ENCODE results near the gene PBX1. TPM values are rescaled to one million over a fixed set of nuclear protein-coding genes. Genes with fewer than 3 reads are reported as not detected.
A peak's percentile ranks its signal among the peaks of the same experiment; 100 is the strongest.

Gene PBX1
- total RNA-seq, 2 donors from 2014 or later = 50.5 to 53.1 TPM

GRCh38 chr1:164784960-164785359 lies 226.0 kb downstream of the PBX1 start:
- Histone ChIP-seq H3K4me1 (ENCODE audit: control insufficient read depth in 1 of 2, low read depth in 2 of 2) (peaks cover 22 to 75% of the 10 kb centered on the region in 2 donors), H3K27me3 (replicated peaks; ENCODE audit: insufficient read depth) (no peaks in the 10 kb centered on the region), H3K27ac (peak overlapping the region; percentile 44 to 60), H3K4me3 (no peak overlapping the region), H3K36me3 (no peaks in the 10 kb centered on the region), H3K9me3 (no peaks in the 10 kb centered on the region)
- ATAC-seq (ENCODE audit: insufficient number of reproducible peaks, low FRiP score, low read depth) = no peak
- no peak for DNase-seq (ENCODE audit: low spot score)
- no peak for TF ChIP-seq CTCF (IDR thresholded peaks at IDR 0.05)

DNA sequence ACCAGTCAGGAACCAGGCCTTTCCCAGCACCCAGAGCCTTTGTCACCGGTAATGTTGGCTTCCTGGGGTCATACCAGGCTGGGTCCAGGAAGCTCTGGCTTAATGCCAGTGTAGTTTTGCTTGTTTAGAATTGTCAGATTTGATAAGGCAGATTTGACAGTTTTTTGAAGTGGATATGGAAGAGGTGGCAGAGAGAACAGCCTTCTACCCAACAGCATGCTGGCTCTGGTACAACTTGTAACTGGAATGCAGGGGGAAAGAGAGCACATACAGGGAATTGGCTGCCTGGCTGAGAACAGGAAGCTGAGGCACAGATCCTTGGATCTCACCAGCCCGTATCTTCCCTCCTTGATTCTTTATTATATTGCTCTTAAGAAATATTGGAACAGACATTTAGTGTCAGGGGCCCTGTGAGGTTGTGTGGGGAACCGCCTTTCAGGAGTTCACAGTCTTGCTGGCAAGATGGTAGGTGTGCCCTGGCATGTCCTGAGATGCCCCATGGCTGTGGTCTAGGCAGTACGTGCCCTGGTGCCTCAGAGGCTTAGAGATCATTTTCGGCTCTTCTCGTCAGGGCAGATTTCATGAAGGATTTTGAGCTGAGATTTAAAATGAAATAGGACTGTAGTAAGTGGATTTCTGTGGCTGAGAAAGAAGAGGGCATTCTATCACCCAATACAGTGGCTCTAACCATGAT lies 227.0 kb downstream of the PBX1 start:
- no peak for TF ChIP-seq CTCF (IDR thresholded peaks at IDR 0.05)
- Histone ChIP-seq H3K4me1 (ENCODE audit: control insufficient read depth in 1 of 2, low read depth in 2 of 2) (peaks cover 24 to 78% of the 10 kb centered on the region in 2 donors), H3K36me3 (no peaks in the 10 kb centered on the region), H3K27me3 (replicated peaks; ENCODE audit: insufficient read depth) (no peaks in the 10 kb centered on the region), H3K4me3 (no peak overlapping the region), H3K27ac (peak overlapping the region; percentile 44 to 60), H3K9me3 (no peaks in the 10 kb centered on the region)
- DNase-seq (ENCODE audit: low spot score) = no peak
- ATAC-seq (ENCODE audit: insufficient number of reproducible peaks, low FRiP score, low read depth) = no peak

GRCh38 chr1:164786980-164787833 lies 228.2 kb downstream of the PBX1 start:
- Histone ChIP-seq H3K4me3 (no peak overlapping the region), H3K4me1 (ENCODE audit: control insufficient read depth in 1 of 2, low read depth in 2 of 2) (peaks cover 21 to 76% of the 10 kb centered on the region in 2 donors), H3K9me3 (no peaks in the 10 kb centered on the region), H3K36me3 (no peaks in the 10 kb centered on the region), H3K27me3 (replicated peaks; ENCODE audit: insufficient read depth) (no peaks in the 10 kb centered on the region), H3K27ac (no peak overlapping the region)
- ATAC-seq (ENCODE audit: insufficient number of reproducible peaks, low FRiP score, low read depth) = no peak
- peak; percentile 93 for TF ChIP-seq CTCF (IDR thresholded peaks at IDR 0.05)
- DNase-seq (ENCODE audit: low spot score) = peak; percentile 41

GRCh38 chr1:164787834-164788231 lies 228.8 kb downstream of the PBX1 start:
- no peak for ATAC-seq (ENCODE audit: insufficient number of reproducible peaks, low FRiP score, low read depth)
- H3K4me1 ChIP-seq (ENCODE audit: control insufficient read depth in 1 of 2, low read depth in 2 of 2) = peaks cover 21 to 80% of the 10 kb centered on the region in 2 donors
- no peak overlapping the region for H3K4me3 ChIP-seq
- no peaks in the 10 kb centered on the region for H3K27me3 ChIP-seq (replicated peaks; ENCODE audit: insufficient read depth)
- no peak for TF ChIP-seq CTCF (IDR thresholded peaks at IDR 0.05)
- no peaks in the 10 kb centered on the region for H3K9me3 ChIP-seq
- H3K27ac ChIP-seq = no peak overlapping the region
- DNase-seq (ENCODE audit: low spot score) = no peak
- no peaks in the 10 kb centered on the region for H3K36me3 ChIP-seq

GRCh38 chr1:164790081-164790480 lies 231.1 kb downstream of the PBX1 start:
- no peak for ATAC-seq (ENCODE audit: insufficient number of reproducible peaks, low FRiP score, low read depth)
- H3K9me3 ChIP-seq = no peaks in the 10 kb centered on the region
- no peak for TF ChIP-seq CTCF (IDR thresholded peaks at IDR 0.05)
- no peaks in the 10 kb centered on the region for H3K27me3 ChIP-seq (replicated peaks; ENCODE audit: insufficient read depth)
- no peak for DNase-seq (ENCODE audit: low spot score)
- H3K36me3 ChIP-seq = no peaks in the 10 kb centered on the region
- peaks cover 24 to 72% of the 10 kb centered on the region in 2 donors for H3K4me1 ChIP-seq (ENCODE audit: control insufficient read depth in 1 of 2, low read depth in 2 of 2)
- H3K27ac ChIP-seq = no peak overlapping the region
- no peak overlapping the region for H3K4me3 ChIP-seq
